ENCODE measurements around the gene AATF. TPM values are rescaled to one million over a fixed set of nuclear protein-coding genes. Genes with fewer than 3 reads are reported as not detected.

AATF gene
- polyA plus RNA-seq, 1 experiment, result 16.7 TPM

DNA sequence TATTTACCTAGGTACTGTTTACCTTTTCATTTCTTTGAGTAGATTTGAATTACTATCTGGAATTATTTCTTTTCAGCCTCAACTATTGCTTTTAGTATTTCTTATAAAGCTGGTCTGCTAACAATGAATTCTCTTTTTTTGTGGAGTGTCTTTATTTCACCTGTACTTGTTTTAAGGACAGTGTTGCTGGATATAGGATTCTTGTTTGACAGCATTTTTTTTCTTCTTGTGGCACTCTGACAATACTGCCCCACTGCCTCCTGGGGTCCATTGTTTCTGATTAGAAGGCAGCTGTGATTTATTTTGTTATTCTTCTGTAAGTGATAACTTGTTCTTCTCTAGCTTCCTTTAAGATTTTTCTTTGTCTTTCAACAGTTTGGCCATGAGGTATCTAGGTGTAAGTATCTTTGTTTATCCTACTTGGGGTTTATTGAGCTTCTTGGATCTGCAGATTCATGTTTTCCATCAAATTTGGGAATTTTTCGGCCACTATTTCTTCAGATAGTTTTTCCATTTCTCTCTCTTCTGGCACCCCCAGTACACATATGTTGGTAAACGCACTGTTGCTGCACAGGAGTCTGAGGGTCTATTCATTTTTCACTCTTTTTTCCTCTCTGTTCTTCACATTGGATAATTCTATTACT, 130.4 kb downstream of the AATF start:
- TF ChIP-seq, protein P1, sequence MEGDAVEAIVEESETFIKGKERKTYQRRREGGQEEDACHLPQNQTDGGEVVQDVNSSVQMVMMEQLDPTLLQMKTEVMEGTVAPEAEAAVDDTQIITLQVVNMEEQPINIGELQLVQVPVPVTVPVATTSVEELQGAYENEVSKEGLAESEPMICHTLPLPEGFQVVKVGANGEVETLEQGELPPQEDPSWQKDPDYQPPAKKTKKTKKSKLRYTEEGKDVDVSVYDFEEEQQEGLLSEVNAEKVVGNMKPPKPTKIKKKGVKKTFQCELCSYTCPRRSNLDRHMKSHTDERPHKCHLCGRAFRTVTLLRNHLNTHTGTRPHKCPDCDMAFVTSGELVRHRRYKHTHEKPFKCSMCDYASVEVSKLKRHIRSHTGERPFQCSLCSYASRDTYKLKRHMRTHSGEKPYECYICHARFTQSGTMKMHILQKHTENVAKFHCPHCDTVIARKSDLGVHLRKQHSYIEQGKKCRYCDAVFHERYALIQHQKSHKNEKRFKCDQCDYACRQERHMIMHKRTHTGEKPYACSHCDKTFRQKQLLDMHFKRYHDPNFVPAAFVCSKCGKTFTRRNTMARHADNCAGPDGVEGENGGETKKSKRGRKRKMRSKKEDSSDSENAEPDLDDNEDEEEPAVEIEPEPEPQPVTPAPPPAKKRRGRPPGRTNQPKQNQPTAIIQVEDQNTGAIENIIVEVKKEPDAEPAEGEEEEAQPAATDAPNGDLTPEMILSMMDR (IDR thresholded peaks at IDR 0.05; ENCODE audit: insufficient read depth, low read depth, low read length), result no peak
- no peaks in the 10 kb centered on the region for H3K27me3 ChIP-seq (ENCODE audit: control insufficient read depth, insufficient read depth, low read length)
- no peak overlapping the region for H3K4me3 ChIP-seq (ENCODE audit: low read depth, low read length)
- no peaks in the 10 kb centered on the region for H3K36me3 ChIP-seq (ENCODE audit: control insufficient read depth, insufficient read depth, low read length)
- POLR2A ChIA-PET, result no interaction called here
- DNase-seq (ENCODE audit: low read depth), result no peak
- CTCF ChIA-PET, result interaction anchor here (0.7 kb wide), 1 partner anchor 25 kb away, joined by 3 read pairs; no protein-coding TSS in a partner anchor

- ChIA-PET POLR2A (no interaction called here), CTCF (no interaction called here)
- TF ChIP-seq, protein P1 (IDR thresholded peaks at IDR 0.05; ENCODE audit: insufficient read depth, low read depth, low read length), result no peak
- DNase-seq (ENCODE audit: low read depth), result no peak
- H3K4me3 ChIP-seq (ENCODE audit: low read depth, low read length), result no peak overlapping the region
- no peaks in the 10 kb centered on the region for H3K36me3 ChIP-seq (ENCODE audit: control insufficient read depth, insufficient read depth, low read length)
- H3K27me3 ChIP-seq (ENCODE audit: control insufficient read depth, insufficient read depth, low read length), result no peaks in the 10 kb centered on the region
Observed at GRCh38 chr17:37079735-37080134, 131.0 kb downstream of the AATF start.

- TF ChIP-seq, protein P1 (IDR thresholded peaks at IDR 0.05; ENCODE audit: insufficient read depth, low read depth, low read length), result no peak
- no peaks in the 10 kb centered on the region for H3K27me3 ChIP-seq (ENCODE audit: control insufficient read depth, insufficient read depth, low read length)
- H3K36me3 ChIP-seq (ENCODE audit: control insufficient read depth, insufficient read depth, low read length), result no peaks in the 10 kb centered on the region; the same call in 1 of the 2 replicates
- ChIA-PET CTCF (no interaction called here), POLR2A (no interaction called here)
- H3K4me3 ChIP-seq (ENCODE audit: low read depth, low read length), result no peak overlapping the region
- DNase-seq (ENCODE audit: low read depth), result no peak
Observed at GRCh38 chr17:37081287-37081686, 132.5 kb downstream of the AATF start.

DNA sequence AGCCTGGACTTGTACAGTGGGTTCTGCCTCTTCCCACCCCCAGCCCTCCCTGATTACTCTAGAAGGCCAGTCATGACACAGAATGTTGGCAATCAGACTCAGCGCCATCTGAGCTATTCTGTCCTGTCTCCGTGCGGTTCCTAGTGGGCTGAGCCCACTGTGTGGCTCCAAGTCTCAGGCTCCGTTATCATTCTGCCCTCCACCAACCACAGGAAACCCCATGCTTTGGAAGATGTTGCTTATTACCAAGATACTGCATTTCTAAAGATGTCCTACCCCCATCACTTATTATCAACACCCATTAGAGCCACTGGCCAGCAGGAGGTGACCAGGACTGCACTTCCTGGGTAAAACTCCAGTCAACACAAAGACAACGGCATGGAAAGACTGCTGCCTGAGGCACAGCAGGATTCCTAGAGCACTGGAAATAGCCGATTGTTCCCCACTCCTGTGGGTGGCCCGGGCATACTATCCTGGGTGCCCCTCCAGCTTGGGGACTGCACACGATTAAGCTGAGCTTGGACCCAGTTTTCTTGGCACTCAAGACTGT, 133.6 kb downstream of the AATF start:
- TF ChIP-seq, protein P1 (IDR thresholded peaks at IDR 0.05; ENCODE audit: insufficient read depth, low read depth, low read length), result no peak
- no peak for DNase-seq (ENCODE audit: low read depth)
- Histone ChIP-seq H3K4me3 (ENCODE audit: low read depth, low read length) (no peak overlapping the region), H3K27me3 (ENCODE audit: control insufficient read depth, insufficient read depth, low read length) (no peaks in the 10 kb centered on the region), H3K36me3 (ENCODE audit: control insufficient read depth, insufficient read depth, low read length) (no peaks in the 10 kb centered on the region; the same call in none of the 2 replicates)
- CTCF ChIA-PET, result interaction anchor here (0.7 kb wide), 1 partner anchor 35 kb away, joined by 3 read pairs; no protein-coding TSS in a partner anchor
- POLR2A ChIA-PET, result no interaction called here

DNA sequence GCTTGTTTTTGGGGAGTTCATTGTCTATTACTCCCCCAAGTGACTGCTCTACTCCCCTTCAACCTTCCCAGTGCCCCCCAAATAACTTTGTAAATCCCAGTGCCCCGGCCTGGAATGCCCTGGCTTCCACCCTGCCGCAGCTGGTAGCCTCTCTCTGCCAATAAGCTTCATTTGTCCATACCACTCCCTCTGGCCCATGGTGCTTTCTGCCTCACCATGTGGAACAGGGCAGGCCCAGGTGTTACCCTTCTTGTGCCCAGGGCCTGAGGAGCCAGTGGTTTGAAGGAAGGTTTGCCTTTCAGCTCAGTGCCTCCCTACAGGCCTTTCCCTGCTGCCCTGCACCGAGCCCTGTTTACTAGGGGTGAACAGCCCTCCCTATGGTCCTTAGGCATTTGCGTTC, 134.2 kb downstream of the AATF start:
- TF ChIP-seq, protein P1 (IDR thresholded peaks at IDR 0.05; ENCODE audit: insufficient read depth, low read depth, low read length), result no peak
- ChIA-PET POLR2A (no interaction called here), CTCF (no interaction called here)
- no peaks in the 10 kb centered on the region; the same call in none of the 2 replicates for H3K36me3 ChIP-seq (ENCODE audit: control insufficient read depth, insufficient read depth, low read length)
- no peak for DNase-seq (ENCODE audit: low read depth)
- no peaks in the 10 kb centered on the region for H3K27me3 ChIP-seq (ENCODE audit: control insufficient read depth, insufficient read depth, low read length)
- no peak overlapping the region for H3K4me3 ChIP-seq (ENCODE audit: low read depth, low read length)

Data from BJ (cell line).